ENCODE data around the gene CNGA2. TPM values are rescaled to one million over a fixed set of nuclear protein-coding genes. Genes with fewer than 3 reads are reported as not detected.
A peak's percentile ranks its signal among the peaks of the same experiment; 100 is the strongest.

CNGA2 gene
- total RNA-seq, 4 donors from 2014 or later = not detected

- intact Hi-C loops (cut with DNase I; ENCODE audit: low total_unique reads) = no loop called here
- no peak overlapping the region for H3K4me3 ChIP-seq
- TF ChIP-seq CTCF (IDR thresholded peaks at IDR 0.05) (no peak), POLR2A (IDR thresholded peaks at IDR 0.05) (no peak)
- no peaks in the 10 kb centered on the region for H3K4me1 ChIP-seq
- no peak for DNase-seq
- H3K9me3 ChIP-seq = no peaks in the 10 kb centered on the region
- no peaks in the 10 kb centered on the region for H3K27me3 ChIP-seq
- no peaks in the 10 kb centered on the region for H3K36me3 ChIP-seq
- no peak overlapping the region for H3K27ac ChIP-seq
Measured at GRCh38 chrX:151779258-151779657, 44.7 kb downstream of the CNGA2 start.

DNA sequence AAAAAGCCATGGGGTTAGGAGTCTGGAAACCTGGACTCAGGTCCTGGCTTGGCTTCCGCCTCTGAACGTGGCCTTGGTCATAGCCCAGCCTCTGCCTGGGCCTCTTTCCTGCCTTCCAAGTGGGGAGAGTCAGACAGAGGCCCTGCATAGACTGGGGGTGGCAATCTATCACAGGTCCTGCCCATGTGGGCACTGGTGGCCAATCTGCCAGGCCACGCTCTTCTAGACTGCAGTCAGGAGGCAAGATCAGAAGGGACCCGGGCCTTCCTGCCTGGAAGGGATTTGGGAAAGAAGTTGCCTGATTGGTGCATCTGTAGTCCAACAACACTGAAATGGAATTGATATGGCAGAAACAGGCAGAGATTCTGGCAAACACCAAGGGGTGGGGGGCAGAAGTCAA is 46.1 kb downstream of the CNGA2 start:
- no peak overlapping the region for H3K27ac ChIP-seq
- no peaks in the 10 kb centered on the region for H3K9me3 ChIP-seq
- H3K4me1 ChIP-seq = no peaks in the 10 kb centered on the region
- no peaks in the 10 kb centered on the region for H3K36me3 ChIP-seq
- DNase-seq = no peak
- TF ChIP-seq POLR2A (IDR thresholded peaks at IDR 0.05) (no peak), CTCF (IDR thresholded peaks at IDR 0.05) (no peak)
- no peaks in the 10 kb centered on the region for H3K27me3 ChIP-seq
- no peak overlapping the region for H3K4me3 ChIP-seq
- intact Hi-C loops (cut with DNase I; ENCODE audit: low total_unique reads) = no loop called here

- TF ChIP-seq CTCF (IDR thresholded peaks at IDR 0.05) (no peak), POLR2A (IDR thresholded peaks at IDR 0.05) (no peak)
- Histone ChIP-seq H3K27me3 (no peaks in the 10 kb centered on the region), H3K9me3 (no peaks in the 10 kb centered on the region), H3K4me1 (no peaks in the 10 kb centered on the region), H3K36me3 (no peaks in the 10 kb centered on the region), H3K27ac (no peak overlapping the region), H3K4me3 (no peak overlapping the region)
- peak; percentile 34 to 64 for DNase-seq
- intact Hi-C loops (cut with DNase I; ENCODE audit: low total_unique reads) = no loop called here
Measured at GRCh38 chrX:151789179-151789800, 54.7 kb downstream of the CNGA2 start.

DNA sequence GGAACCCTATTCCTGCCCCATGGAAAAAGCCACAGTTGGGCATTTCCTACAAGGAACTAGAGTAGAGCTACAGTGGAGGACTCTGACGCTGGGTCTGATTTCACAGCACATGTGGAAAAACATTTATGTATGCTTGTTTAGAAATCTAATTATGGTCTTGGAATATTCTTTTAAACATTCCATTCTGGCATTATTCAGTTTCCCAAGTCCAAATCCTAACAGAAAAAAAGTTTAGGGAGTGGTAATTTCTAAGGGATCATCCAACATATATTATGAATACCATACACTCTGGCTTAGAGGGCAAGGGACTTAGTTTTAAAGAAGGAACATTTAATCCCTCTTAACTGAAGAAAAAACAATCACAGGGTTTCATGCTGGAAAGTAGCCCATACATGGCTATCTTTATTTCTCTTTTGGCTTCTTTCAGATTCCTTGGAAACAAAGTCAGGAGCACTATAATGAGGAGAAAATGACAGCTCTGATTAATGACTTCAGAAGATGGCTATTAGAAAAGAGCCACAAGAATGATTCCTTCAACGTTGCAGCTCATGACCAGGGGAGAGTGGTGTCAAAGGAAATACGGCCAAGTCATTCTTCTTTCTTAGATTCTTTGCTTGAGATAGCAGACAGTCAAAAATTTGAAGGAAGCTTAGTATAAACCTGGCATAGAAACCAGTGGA is 56.1 kb downstream of the CNGA2 start:
- no peak overlapping the region for H3K27ac ChIP-seq
- no peaks in the 10 kb centered on the region for H3K36me3 ChIP-seq
- no peaks in the 10 kb centered on the region for H3K9me3 ChIP-seq
- TF ChIP-seq POLR2A (IDR thresholded peaks at IDR 0.05) (no peak), CTCF (IDR thresholded peaks at IDR 0.05) (no peak)
- no peaks in the 10 kb centered on the region for H3K4me1 ChIP-seq
- intact Hi-C loops (cut with DNase I; ENCODE audit: low total_unique reads) = no loop called here
- H3K27me3 ChIP-seq = no peaks in the 10 kb centered on the region
- no peak for DNase-seq
- no peak overlapping the region for H3K4me3 ChIP-seq

DNA sequence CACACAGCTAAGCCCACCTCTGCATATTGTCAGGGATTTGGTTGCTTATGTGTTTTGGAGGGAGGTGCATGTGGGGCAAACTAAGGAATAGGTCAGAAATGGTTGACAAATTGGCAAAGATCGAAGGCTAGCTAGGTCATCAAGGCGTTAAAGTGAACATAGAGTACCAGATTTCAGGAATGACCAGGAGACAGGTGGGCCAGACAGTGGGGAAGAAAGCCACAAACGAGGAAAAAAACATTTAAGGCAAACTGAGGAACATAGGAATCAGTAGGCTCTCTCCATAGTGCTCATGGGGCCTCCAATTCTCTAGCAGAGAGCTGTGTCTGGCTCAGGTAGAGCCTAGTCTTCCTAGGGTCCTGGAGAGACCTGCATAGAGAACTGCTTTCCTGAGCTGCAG is 57.4 kb downstream of the CNGA2 start:
- Histone ChIP-seq H3K4me3 (no peak overlapping the region), H3K27me3 (no peaks in the 10 kb centered on the region), H3K36me3 (no peaks in the 10 kb centered on the region), H3K27ac (no peak overlapping the region), H3K9me3 (no peaks in the 10 kb centered on the region), H3K4me1 (no peaks in the 10 kb centered on the region)
- DNase-seq = no peak
- intact Hi-C loops (cut with DNase I; ENCODE audit: low total_unique reads) = no loop called here
- TF ChIP-seq CTCF (IDR thresholded peaks at IDR 0.05) = no peak
- no peak for TF ChIP-seq POLR2A (IDR thresholded peaks at IDR 0.05)

Data from uterus (tissue), 4 donors.